SK-N-MC (cell line): ENCODE data around the gene MRPL12.

Source experiments
- DNase-seq: peaks from one replicate; pipeline ENCODE4 v3.0.0-alpha.2; 2011; ENCODE audit warnings: low read depth, low spot score
- H3K27ac ChIP-seq: fragments of 200-600 bp; sonication (generic); 2 replicates; pipeline ENCODE4 v1.5.1; 2016; ENCODE audit warnings: mixed run types
- H3K36me3 ChIP-seq: fragments of 200-600 bp; sonication (generic); 2 replicates; pipeline ENCODE4 v1.6.1; 2017; ENCODE audit warnings: antibody characterized with exemption, low read length, mixed read lengths; ENCODE audit not compliant: insufficient read depth
- H3K4me3 ChIP-seq: fragments of 200-600 bp; sonication (generic); 2 replicates; pipeline ENCODE4 v1.5.1; 2016
- H3K9ac ChIP-seq: fragments of 200-600 bp; sonication (generic); 2 replicates; pipeline ENCODE4 v1.8.0; 2017; ENCODE audit warnings: mixed run types, mixed read lengths; ENCODE audit not compliant: insufficient read length
- H3K9me3 ChIP-seq: fragments of 200-600 bp; sonication (generic); 2 replicates; pipeline ENCODE4 v1.6.1; 2017; ENCODE audit warnings: low read depth, mild to moderate bottlenecking, antibody characterized with exemption, low read length, moderate library complexity, mixed read lengths
- EZH2 ChIP-seq: fragments of 200-600 bp; sonication (generic); IDR thresholded peaks from one replicate; pipeline ENCODE4 v1.6.1; 2017; ENCODE audit warnings: antibody characterized with exemption
- FOXP2 ChIP-seq: optimal IDR thresholded peaks from 2 replicates; pipeline ENCODE3; 2011; ENCODE audit warnings: mild to moderate bottlenecking, moderate library complexity; ENCODE audit not compliant: insufficient read depth; ENCODE audit errors: extremely low read length, control extremely low read depth
- POLR2AphosphoS5 ChIP-seq: IDR thresholded peaks from 2 replicates; pipeline ENCODE4 v1.6.1; 2012; ENCODE audit warnings: mild to moderate bottlenecking, low read depth, low read length, borderline replicate concordance

MRPL12 gene

DNA sequence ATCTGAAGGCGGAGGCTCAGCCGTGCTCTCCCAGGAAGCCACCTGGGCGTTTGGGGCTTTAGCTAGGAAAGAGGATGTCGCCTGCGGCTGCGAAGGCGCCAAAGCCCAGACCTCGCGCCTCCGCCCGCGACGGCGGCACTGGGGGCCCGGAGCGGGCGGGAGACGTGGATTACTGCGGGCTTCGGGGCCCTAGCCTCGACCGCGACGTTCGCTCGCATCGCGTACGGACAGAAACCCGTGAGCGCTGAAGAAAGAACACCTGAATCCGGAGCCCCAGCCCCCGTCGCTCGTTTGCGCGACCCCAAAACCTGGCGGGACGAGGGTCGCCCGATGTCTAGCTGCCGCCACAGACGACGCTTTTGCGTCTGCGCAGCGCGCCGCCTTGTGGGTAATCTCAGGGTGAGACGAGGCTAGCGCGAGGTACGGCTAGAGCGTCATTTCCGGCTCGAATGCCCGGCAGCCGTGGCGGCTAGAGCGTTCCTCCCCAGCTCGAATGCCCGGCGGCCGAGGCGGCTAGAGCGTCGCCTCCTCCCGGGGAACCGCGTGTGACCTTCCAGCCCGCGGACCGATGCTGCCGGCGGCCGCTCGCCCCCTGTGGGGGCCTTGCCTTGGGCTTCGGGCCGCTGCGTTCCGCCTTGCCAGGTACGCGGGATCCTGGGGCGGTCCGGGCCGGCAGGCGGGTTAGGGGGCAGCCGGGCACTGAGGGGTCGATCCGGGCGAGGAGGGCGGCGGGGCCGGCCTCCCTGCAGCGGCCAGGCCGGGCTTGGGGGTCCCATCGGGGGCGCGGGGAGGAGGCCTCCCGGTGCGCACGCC is at the start of gene MRPL12:
MRPL12 (plus strand) TSS at position 434 of the 813 bp plus-strand sequence; CDS start at position 569, 135 bp downstream.
- H3K27ac ChIP-seq, result peak within 1 kb of the TSS; percentile 94
- peak within 1 kb of the TSS; percentile 99 for H3K9ac ChIP-seq
- no peaks in the 10 kb centered on the region for H3K9me3 ChIP-seq
- H3K4me3 ChIP-seq, result peak within 1 kb of the TSS; percentile 95
- peaks cover 65% of the 10 kb centered on the region for H3K36me3 ChIP-seq
- no peak for TF ChIP-seq EZH2
- TF ChIP-seq POLR2AphosphoS5, result peak; percentile 96
- DNase-seq, result peak; percentile 39

DNA sequence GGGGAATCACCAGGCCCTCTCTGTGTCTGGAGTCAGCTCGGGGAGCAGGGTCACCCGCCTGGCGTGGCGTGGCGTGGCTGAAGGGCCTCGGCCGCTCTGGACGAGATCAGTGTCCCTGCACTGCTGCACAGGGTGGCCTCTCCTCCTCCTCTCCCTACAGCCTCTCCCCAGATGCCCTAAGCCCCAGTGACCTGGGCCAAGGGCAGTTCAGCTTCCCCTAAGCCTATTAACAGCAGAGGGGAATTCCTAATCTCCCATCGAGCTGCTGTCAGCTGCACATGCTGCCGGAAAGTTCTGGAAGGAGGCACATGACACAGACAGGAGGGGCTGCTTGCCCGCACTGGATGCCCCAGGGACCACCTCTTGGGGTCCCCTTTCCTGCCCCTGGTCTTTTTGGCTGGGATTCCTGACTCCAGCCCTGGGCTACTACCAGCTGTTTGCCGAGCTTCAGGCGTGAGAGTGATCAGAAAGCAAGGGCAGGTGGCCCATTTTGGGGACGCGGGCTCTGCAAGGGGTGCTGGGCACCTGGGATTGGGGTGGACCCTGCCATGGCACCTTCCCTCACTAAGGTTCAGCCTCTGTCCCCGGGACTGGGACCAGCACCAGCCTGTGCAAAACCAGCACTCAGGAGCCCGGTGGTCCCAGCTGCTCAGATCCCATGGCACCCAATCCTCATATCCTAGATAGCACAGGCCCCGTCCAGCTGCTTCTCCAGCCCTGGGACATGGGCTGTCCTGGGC is 47.6 kb upstream of the MRPL12 start:
- TF ChIP-seq FOXP2, result no peak
- no peak for TF ChIP-seq EZH2
- TF ChIP-seq POLR2AphosphoS5, result no peak
- no peak for DNase-seq
- Histone ChIP-seq H3K4me3 (no peak overlapping the region), H3K9me3 (no peaks in the 10 kb centered on the region), H3K27ac (no peak overlapping the region), H3K36me3 (no peaks in the 10 kb centered on the region), H3K9ac (no peak overlapping the region)

- TF ChIP-seq POLR2AphosphoS5, result no peak
- Histone ChIP-seq H3K9ac (no peak within 1 kb of the TSS), H3K9me3 (no peaks in the 10 kb centered on the region), H3K36me3 (no peaks in the 10 kb centered on the region), H3K27ac (no peak within 1 kb of the TSS), H3K4me3 (no peak within 1 kb of the TSS)
- no peak for DNase-seq
These were observed 46.9 kb upstream of the MRPL12 start, which contains the start of gene PDE6G for GRCh38 chr17:81656118-81656743. Gene PDE6G, minus strand, starts transcription at chr17:81656542. Its CDS starts 3,237 bp downstream, at chr17:81653305.

DNA sequence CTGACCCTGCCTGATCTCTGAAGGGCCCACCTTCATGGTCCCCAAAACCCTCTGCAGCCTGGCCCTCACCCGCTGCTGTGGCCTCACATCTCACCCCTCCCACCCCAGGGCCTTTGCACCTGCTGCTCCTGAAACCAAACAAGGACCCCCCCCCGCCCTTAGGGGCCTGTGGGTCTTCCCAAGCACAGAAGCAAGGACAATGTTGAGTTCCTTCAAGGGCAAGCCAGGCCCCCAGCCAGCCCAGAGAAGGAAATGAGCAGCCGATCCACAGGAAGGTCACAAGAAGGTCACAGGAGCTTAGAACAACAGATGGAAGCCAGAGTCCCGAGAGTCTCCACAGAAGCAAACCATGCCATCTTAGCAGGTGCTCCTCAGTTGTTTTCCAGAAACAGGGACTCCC is 46.3 kb upstream of the MRPL12 start:
- no peak for TF ChIP-seq EZH2
- TF ChIP-seq FOXP2, result no peak
- no peak for TF ChIP-seq POLR2AphosphoS5
- no peaks in the 10 kb centered on the region for H3K36me3 ChIP-seq
- H3K9me3 ChIP-seq, result no peaks in the 10 kb centered on the region
- no peak for DNase-seq
- no peak overlapping the region for H3K4me3 ChIP-seq
- H3K9ac ChIP-seq, result no peak overlapping the region
- no peak overlapping the region for H3K27ac ChIP-seq

- no peak overlapping the region for H3K4me3 ChIP-seq
These were observed 44.1 kb upstream of the MRPL12 start for GRCh38 chr17:81659038-81659437.

DNA sequence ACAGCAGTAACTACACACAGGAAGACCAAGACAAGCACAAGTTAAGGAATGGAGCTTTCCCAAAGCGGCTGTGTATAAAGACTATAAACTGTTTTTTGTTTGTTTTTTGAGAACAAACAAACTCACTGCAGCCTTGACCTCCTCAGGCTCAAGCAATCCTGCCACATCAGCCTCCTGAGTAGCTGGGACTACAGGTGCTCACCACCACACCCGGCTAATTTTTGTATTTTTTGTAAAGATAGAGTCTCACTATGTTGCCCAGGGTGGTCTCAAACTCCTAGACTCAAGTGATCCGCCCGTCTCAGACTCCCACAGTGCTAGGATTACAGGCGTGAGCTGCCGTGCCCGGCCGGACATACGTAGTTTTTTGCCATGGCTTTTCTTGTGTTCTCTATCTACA is 42.7 kb upstream of the MRPL12 start:
- no peaks in the 10 kb centered on the region for H3K9me3 ChIP-seq
- peaks cover 8% of the 10 kb centered on the region; the same call in 1 of the 2 replicates for H3K36me3 ChIP-seq
- no peak overlapping the region for H3K4me3 ChIP-seq
- H3K9ac ChIP-seq, result no peak overlapping the region
- H3K27ac ChIP-seq, result no peak overlapping the region
- no peak for DNase-seq
- TF ChIP-seq EZH2, result no peak
- TF ChIP-seq POLR2AphosphoS5, result no peak

More at GRCh38 chr17:81659038-81659437, 44.1 kb upstream of the MRPL12 start:
- H3K9ac ChIP-seq, result no peak overlapping the region
- H3K36me3 ChIP-seq, result no peaks in the 10 kb centered on the region
- no peak for TF ChIP-seq FOXP2
- no peaks in the 10 kb centered on the region for H3K9me3 ChIP-seq
- no peak overlapping the region for H3K27ac ChIP-seq
- no peak for DNase-seq

GRCh38 chr17:81662002-81662401 is 41.2 kb upstream of the MRPL12 start:
- Histone ChIP-seq H3K27ac (no peak overlapping the region), H3K36me3 (peaks cover 8% of the 10 kb centered on the region; the same call in 1 of the 2 replicates), H3K4me3 (no peak overlapping the region), H3K9me3 (no peaks in the 10 kb centered on the region), H3K9ac (no peak overlapping the region)
- DNase-seq, result no peak
- TF ChIP-seq FOXP2 (no peak), EZH2 (no peak), POLR2AphosphoS5 (no peak)

- Histone ChIP-seq H3K27ac (no peak overlapping the region), H3K9ac (no peak overlapping the region), H3K9me3 (no peaks in the 10 kb centered on the region), H3K4me3 (no peak overlapping the region), H3K36me3 (peaks cover 21% of the 10 kb centered on the region)
- TF ChIP-seq POLR2AphosphoS5, result peak; percentile 10; the same call in 1 of the 2 replicates
- TF ChIP-seq EZH2, result no peak
- DNase-seq, result no peak
These were observed 39.1 kb upstream of the MRPL12 start for GRCh38 chr17:81664051-81664470.
